Measurements from ENCODE around the gene LRFN4. TPM values are rescaled to one million over a fixed set of nuclear protein-coding genes. Genes with fewer than 3 reads are reported as not detected.

The LRFN4 gene
- total RNA-seq, 1 donor from 2014 or later, result 33.7 TPM

DNA sequence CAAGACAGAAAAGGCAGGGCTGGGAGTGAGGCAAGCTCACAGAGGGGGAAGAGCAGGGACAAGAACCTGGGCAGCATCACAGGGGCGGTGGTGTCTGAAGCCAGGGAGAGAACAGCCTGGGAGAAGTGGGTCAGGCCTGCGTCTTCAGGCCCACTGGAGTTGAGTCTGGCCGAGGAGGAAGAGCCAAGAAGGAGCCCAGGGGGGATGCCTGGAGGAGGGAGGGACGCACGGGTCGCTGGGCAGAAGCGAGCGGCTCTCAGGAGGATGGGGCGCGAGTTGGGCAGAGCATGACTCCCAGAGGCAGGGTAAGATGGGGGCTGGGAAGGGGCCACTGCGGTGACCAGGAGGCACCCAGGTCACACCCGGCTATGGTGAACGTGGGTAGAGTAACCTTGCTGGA is 18.5 kb downstream of the LRFN4 start:
- Histone ChIP-seq H3K27me3 (ENCODE audit: insufficient read depth, low read length) (no peaks in the 10 kb centered on the region), H3K36me3 (ENCODE audit: insufficient read depth, low read length) (no peaks in the 10 kb centered on the region), H3K79me2 (ENCODE audit: insufficient read depth, low read length) (no peaks in the 10 kb centered on the region), H2AFZ (ENCODE audit: low read depth, low read length) (no peak overlapping the region), H3K4me2 (ENCODE audit: low read length) (no peak overlapping the region), H3K4me1 (ENCODE audit: insufficient read depth, low read length) (no peaks in the 10 kb centered on the region), H3K9ac (ENCODE audit: low read length) (no peak overlapping the region), H3K4me3 (ENCODE audit: insufficient read depth, low read depth, low read length) (no peak overlapping the region), H3K27ac (ENCODE audit: low read depth, low read length) (no peak overlapping the region), H3K9me3 (ENCODE audit: insufficient read depth, low read depth, low read length) (no peaks in the 10 kb centered on the region), H4K20me1 (ENCODE audit: insufficient read depth, low read length) (peaks cover 8% of the 10 kb centered on the region)
- H3K4me3 Mint-ChIP-seq (ENCODE audit: unreplicated experiment), result no peak overlapping the region
- H3K4me1 Mint-ChIP-seq (ENCODE audit: low read depth, unreplicated experiment), result peaks cover 2% of the 10 kb centered on the region
- TF ChIP-seq, protein P1, sequence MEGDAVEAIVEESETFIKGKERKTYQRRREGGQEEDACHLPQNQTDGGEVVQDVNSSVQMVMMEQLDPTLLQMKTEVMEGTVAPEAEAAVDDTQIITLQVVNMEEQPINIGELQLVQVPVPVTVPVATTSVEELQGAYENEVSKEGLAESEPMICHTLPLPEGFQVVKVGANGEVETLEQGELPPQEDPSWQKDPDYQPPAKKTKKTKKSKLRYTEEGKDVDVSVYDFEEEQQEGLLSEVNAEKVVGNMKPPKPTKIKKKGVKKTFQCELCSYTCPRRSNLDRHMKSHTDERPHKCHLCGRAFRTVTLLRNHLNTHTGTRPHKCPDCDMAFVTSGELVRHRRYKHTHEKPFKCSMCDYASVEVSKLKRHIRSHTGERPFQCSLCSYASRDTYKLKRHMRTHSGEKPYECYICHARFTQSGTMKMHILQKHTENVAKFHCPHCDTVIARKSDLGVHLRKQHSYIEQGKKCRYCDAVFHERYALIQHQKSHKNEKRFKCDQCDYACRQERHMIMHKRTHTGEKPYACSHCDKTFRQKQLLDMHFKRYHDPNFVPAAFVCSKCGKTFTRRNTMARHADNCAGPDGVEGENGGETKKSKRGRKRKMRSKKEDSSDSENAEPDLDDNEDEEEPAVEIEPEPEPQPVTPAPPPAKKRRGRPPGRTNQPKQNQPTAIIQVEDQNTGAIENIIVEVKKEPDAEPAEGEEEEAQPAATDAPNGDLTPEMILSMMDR (IDR thresholded peaks at IDR 0.05; ENCODE audit: insufficient read depth, low read depth, low read length), result no peak
- TF ChIP-seq EZH2 (IDR thresholded peaks at IDR 0.05; ENCODE audit: insufficient read depth, low read length), result no peak
- H3K36me3 Mint-ChIP-seq (ENCODE audit: low read depth, unreplicated experiment), result no peaks in the 10 kb centered on the region
- H3K9me3 Mint-ChIP-seq (ENCODE audit: unreplicated experiment), result no peaks in the 10 kb centered on the region
- no peak overlapping the region for H3K27ac Mint-ChIP-seq (ENCODE audit: unreplicated experiment)
- DNase-seq (ENCODE audit: low read depth) (no peak), FAIRE-seq (no peak)
- H3K27me3 Mint-ChIP-seq (ENCODE audit: low read depth, unreplicated experiment), result peaks cover 27% of the 10 kb centered on the region

DNA sequence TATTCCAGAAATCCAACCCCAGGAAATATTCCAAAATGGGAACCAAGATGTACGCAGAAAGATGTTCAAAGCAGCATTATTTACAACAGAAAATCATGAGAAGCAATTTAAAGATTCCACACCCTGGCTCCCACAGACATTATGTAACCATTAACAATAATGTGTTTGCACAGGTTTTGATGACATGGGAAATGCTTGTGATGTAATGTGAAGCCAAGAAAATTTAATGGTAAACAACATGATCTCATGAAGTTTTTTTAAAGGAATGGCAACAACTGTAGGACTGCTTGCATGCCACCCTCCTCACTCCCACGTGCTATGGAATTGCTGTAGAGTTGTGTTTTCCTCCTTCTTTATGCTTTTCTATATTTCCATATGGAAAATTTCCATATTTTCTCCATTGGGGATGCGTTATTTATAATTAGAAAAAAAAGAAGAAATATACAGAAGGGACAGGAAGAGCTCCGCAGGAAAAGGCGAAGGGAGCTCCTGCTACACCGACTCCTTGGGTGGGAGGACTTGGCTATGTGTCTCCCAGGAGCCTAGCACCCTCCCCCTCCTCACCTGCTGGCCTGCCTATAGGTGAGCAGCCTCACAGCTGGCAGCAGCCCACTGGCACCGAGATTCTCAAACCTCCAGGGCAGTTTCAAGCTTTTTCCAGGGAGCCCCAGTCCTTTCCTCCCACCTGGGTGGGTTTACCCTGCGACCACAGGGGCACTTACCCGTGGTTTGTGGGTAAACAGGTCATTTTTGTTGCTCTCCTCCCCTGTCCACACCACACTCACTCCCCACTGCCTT is 20.9 kb downstream of the LRFN4 start:
- no peak overlapping the region for H3K4me2 ChIP-seq (ENCODE audit: low read length)
- Mint-ChIP-seq H3K4me1 (ENCODE audit: low read depth, unreplicated experiment) (peaks cover 12% of the 10 kb centered on the region), H3K27ac (ENCODE audit: unreplicated experiment) (no peak overlapping the region), H3K4me3 (ENCODE audit: unreplicated experiment) (no peak overlapping the region), H3K9me3 (ENCODE audit: unreplicated experiment) (no peaks in the 10 kb centered on the region), H3K36me3 (ENCODE audit: low read depth, unreplicated experiment) (no peaks in the 10 kb centered on the region), H3K27me3 (ENCODE audit: low read depth, unreplicated experiment) (peaks cover 30% of the 10 kb centered on the region)
- H3K9ac ChIP-seq (ENCODE audit: low read length), result no peak overlapping the region
- no peaks in the 10 kb centered on the region for H3K79me2 ChIP-seq (ENCODE audit: insufficient read depth, low read length)
- FAIRE-seq (no peak), DNase-seq (ENCODE audit: low read depth) (no peak)
- peaks cover 12% of the 10 kb centered on the region for H4K20me1 ChIP-seq (ENCODE audit: insufficient read depth, low read length)
- H3K4me3 ChIP-seq (ENCODE audit: insufficient read depth, low read depth, low read length), result no peak overlapping the region
- H2AFZ ChIP-seq (ENCODE audit: low read depth, low read length), result no peak overlapping the region
- no peaks in the 10 kb centered on the region for H3K36me3 ChIP-seq (ENCODE audit: insufficient read depth, low read length)
- peaks cover 10% of the 10 kb centered on the region for H3K4me1 ChIP-seq (ENCODE audit: insufficient read depth, low read length)
- H3K27ac ChIP-seq (ENCODE audit: low read depth, low read length), result no peak overlapping the region
- H3K27me3 ChIP-seq (ENCODE audit: insufficient read depth, low read length), result no peaks in the 10 kb centered on the region
- no peaks in the 10 kb centered on the region for H3K9me3 ChIP-seq (ENCODE audit: insufficient read depth, low read depth, low read length)
- TF ChIP-seq, protein P1 (IDR thresholded peaks at IDR 0.05; ENCODE audit: insufficient read depth, low read depth, low read length), result no peak
- no peak for TF ChIP-seq EZH2 (IDR thresholded peaks at IDR 0.05; ENCODE audit: insufficient read depth, low read length)

DNA sequence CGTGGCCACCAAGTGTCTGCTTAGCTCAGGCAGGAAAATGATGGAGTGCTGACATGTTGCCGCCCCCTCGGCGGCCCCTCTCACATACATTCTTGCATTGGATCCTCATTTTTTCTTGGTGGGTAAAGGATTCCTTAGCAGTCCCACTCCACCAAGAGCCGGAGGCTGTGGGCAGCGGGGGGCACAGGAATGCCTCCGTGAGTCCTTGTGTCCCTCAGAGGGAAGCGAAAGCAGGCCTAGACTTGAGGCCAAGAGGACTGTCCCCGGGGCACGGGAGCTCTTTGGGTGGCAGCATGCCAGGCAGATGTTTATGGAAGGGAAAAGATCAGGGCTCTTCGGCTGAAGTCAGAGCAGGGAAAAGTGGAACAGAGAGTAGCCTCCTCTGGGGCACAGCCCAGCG is 21.6 kb downstream of the LRFN4 start:
- Histone ChIP-seq H3K9ac (ENCODE audit: low read length) (no peak overlapping the region), H3K4me2 (ENCODE audit: low read length) (no peak overlapping the region), H3K9me3 (ENCODE audit: insufficient read depth, low read depth, low read length) (no peaks in the 10 kb centered on the region), H3K79me2 (ENCODE audit: insufficient read depth, low read length) (no peaks in the 10 kb centered on the region), H3K4me1 (ENCODE audit: insufficient read depth, low read length) (peaks cover 17% of the 10 kb centered on the region), H3K36me3 (ENCODE audit: insufficient read depth, low read length) (no peaks in the 10 kb centered on the region), H3K4me3 (ENCODE audit: insufficient read depth, low read depth, low read length) (no peak overlapping the region), H3K27ac (ENCODE audit: low read depth, low read length) (no peak overlapping the region), H2AFZ (ENCODE audit: low read depth, low read length) (no peak overlapping the region), H3K27me3 (ENCODE audit: insufficient read depth, low read length) (no peaks in the 10 kb centered on the region), H4K20me1 (ENCODE audit: insufficient read depth, low read length) (peaks cover 12% of the 10 kb centered on the region)
- Mint-ChIP-seq H3K9me3 (ENCODE audit: unreplicated experiment) (no peaks in the 10 kb centered on the region), H3K27me3 (ENCODE audit: low read depth, unreplicated experiment) (peaks cover 30% of the 10 kb centered on the region), H3K4me1 (ENCODE audit: low read depth, unreplicated experiment) (peaks cover 14% of the 10 kb centered on the region), H3K36me3 (ENCODE audit: low read depth, unreplicated experiment) (no peaks in the 10 kb centered on the region), H3K27ac (ENCODE audit: unreplicated experiment) (no peak overlapping the region), H3K4me3 (ENCODE audit: unreplicated experiment) (no peak overlapping the region)
- DNase-seq (ENCODE audit: low read depth), result no peak
- no peak for FAIRE-seq
- no peak for TF ChIP-seq EZH2 (IDR thresholded peaks at IDR 0.05; ENCODE audit: insufficient read depth, low read length)
- TF ChIP-seq, protein P1 (IDR thresholded peaks at IDR 0.05; ENCODE audit: insufficient read depth, low read depth, low read length), result no peak

Measured in astrocyte (in vitro differentiated cells and primary cell).